IPS-NIHi11 (cell line): Measurements from ENCODE around the gene INTS13.
"Not testable (repeated sequence)": the region's sequence is repeated elsewhere in the genome, so short reads cannot be mapped to it uniquely, and the experiment has no call there.

Experiments
- DNase-seq: peaks from one replicate; pipeline ENCODE4 v3.0.0; 2012; ENCODE audit warnings: mixed read lengths, low spot score

The INTS13 gene

GRCh38 chr12:26936559-26937442, 980 bp downstream of the INTS13 start:
- no peak for DNase-seq

- DNase-seq, result no peak
Observed at GRCh38 chr12:26935636-26936378, 2.0 kb downstream of the INTS13 start.

GRCh38 chr12:26929590-26929989, 8.2 kb downstream of the INTS13 start:
- no peak for DNase-seq

- DNase-seq, result no peak
Observed at GRCh38 chr12:26928661-26929060, 9.1 kb downstream of the INTS13 start.

- DNase-seq, result no peak
Observed at GRCh38 chr12:26921886-26922285, 15.9 kb downstream of the INTS13 start.

GRCh38 chr12:26919216-26919555, 18.6 kb downstream of the INTS13 start:
- DNase-seq, result no peak

- no peak for DNase-seq
Observed at GRCh38 chr12:26918321-26919215, 19.2 kb downstream of the INTS13 start.

- no peak for DNase-seq
Observed at GRCh38 chr12:26906704-26907103, 31.1 kb downstream of the INTS13 start.

- no peak for DNase-seq
Observed at GRCh38 chr12:26906024-26906423, 31.8 kb downstream of the INTS13 start.

GRCh38 chr12:26903396-26903795, 34.4 kb downstream of the INTS13 start:
- not testable (repeated sequence) for DNase-seq

- no peak for DNase-seq
Observed at GRCh38 chr12:26896913-26897312, 40.9 kb downstream of the INTS13 start.

- no peak for DNase-seq
Observed at GRCh38 chr12:26895672-26896071, 42.1 kb downstream of the INTS13 start.

- no peak for DNase-seq
Observed at GRCh38 chr12:26891704-26892103, 46.1 kb downstream of the INTS13 start.

- DNase-seq, result no peak
Observed at GRCh38 chr12:26890784-26891183, 47.0 kb downstream of the INTS13 start.

- DNase-seq, result peak; percentile 88
Observed at GRCh38 chr12:26884765-26885576, 52.8 kb downstream of the INTS13 start.

- DNase-seq, result no peak
Observed at GRCh38 chr12:26880625-26881024, 57.2 kb downstream of the INTS13 start.

- DNase-seq, result peak; percentile 47
Observed at GRCh38 chr12:26878661-26879119, 59.1 kb downstream of the INTS13 start.

- no peak for DNase-seq
Observed at GRCh38 chr12:26874501-26875296, 63.1 kb downstream of the INTS13 start.

GRCh38 chr12:26872625-26873024, 65.2 kb downstream of the INTS13 start:
- DNase-seq, result no peak

- DNase-seq, result no peak
Observed at GRCh38 chr12:26871985-26872384, 65.8 kb downstream of the INTS13 start.
